ENCODE measurements around the gene CD59. TPM values are rescaled to one million over a fixed set of nuclear protein-coding genes. Genes with fewer than 3 reads are reported as not detected.
"Not testable (repeated sequence)": the region's sequence is repeated elsewhere in the genome, so short reads cannot be mapped to it uniquely, and the experiment has no call there.

Gene CD59
- total RNA-seq, 1 donor: 1,509 TPM

DNA sequence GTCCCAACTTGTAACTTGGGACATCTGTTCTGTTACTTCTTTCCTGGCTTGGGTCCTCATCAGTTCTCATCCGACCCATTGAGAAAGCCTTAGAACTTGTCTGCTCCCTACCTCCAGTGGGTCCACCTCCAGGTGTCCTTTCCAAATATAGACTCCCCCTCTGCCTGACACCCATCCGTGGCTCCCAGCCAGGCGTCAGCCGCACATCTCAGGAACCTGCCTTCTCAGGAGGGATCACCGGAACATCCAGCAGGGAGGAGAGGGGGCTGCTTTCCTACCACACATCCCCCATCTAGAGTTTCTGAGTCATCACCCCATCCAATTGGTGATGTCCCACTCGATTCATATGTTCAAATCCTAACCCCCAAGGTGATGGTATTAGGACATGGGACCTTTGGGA lies 72.1 kb downstream of the CD59 start:
- TF ChIP-seq, protein P1, sequence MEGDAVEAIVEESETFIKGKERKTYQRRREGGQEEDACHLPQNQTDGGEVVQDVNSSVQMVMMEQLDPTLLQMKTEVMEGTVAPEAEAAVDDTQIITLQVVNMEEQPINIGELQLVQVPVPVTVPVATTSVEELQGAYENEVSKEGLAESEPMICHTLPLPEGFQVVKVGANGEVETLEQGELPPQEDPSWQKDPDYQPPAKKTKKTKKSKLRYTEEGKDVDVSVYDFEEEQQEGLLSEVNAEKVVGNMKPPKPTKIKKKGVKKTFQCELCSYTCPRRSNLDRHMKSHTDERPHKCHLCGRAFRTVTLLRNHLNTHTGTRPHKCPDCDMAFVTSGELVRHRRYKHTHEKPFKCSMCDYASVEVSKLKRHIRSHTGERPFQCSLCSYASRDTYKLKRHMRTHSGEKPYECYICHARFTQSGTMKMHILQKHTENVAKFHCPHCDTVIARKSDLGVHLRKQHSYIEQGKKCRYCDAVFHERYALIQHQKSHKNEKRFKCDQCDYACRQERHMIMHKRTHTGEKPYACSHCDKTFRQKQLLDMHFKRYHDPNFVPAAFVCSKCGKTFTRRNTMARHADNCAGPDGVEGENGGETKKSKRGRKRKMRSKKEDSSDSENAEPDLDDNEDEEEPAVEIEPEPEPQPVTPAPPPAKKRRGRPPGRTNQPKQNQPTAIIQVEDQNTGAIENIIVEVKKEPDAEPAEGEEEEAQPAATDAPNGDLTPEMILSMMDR (IDR thresholded peaks at IDR 0.05; ENCODE audit: insufficient read depth, low read length): no peak
- H3K4me3 ChIP-seq (ENCODE audit: low read depth, low read length): no peak overlapping the region
- DNase-seq (ENCODE audit: low read depth): no peak

DNA sequence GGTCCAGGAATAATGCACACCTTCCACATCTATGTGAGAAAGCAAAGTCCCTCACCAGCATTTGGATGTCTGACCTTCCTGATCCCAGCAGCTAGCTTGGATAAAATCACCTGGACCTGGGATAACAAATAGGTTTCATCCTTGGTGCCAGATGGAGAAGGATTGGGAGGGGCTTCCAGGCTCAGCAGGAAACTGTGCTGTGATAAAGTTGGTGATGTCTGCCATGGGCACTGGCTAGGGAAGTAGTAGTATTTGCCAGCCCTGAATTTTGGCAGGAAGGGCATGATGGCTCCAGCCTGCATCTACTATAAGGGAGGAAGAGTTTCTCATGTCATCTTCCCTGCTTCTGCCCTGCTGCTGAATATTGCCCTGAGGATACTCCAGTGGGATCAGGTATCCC lies 73.1 kb downstream of the CD59 start:
- H3K4me3 ChIP-seq (ENCODE audit: low read depth, low read length): no peak overlapping the region
- TF ChIP-seq, protein P1 (IDR thresholded peaks at IDR 0.05; ENCODE audit: insufficient read depth, low read length): no peak
- no peak for DNase-seq (ENCODE audit: low read depth)

DNA sequence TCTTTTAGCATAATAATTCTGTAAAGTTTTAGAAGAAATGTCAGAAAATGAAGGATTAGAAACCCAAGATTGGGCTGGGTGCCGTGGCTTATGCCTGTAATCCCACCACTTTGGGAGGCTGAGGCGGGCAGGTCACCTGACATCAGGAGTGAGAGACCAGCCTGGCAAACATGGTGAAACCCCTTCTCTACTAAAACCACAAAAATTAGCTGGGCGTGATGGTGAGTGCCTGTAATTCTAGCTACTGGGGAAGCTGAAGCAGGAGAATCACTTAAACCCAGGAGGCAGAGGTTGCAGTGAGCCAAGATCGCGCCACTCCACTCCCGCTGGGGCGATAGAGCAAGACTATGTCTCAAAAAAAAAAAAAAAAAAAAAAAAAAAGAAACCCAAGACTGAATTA lies 74.7 kb downstream of the CD59 start:
- DNase-seq (ENCODE audit: low read depth); H3K4me3 ChIP-seq (ENCODE audit: low read depth, low read length): not testable (repeated sequence)

DNA sequence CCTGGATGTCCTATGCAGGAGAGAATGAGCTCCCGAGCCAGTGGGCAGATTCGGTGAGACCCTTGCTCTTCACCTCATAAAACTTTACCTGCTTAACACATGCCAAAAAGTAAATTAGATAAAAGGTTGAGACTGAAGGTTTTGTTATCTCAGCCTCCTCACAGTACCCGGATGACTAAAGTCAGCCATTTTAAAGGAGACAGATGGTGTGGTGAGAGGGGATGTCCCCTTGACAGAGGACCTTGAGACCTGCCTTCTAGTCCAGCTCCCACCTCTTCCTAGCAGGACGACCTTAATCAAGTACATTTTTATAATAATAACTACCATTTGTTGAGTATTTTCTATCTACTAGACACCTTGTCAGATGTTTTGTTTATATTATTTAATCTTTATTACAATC lies 75.3 kb downstream of the CD59 start:
- TF ChIP-seq, protein P1 (IDR thresholded peaks at IDR 0.05; ENCODE audit: insufficient read depth, low read length): no peak
- no peak overlapping the region for H3K4me3 ChIP-seq (ENCODE audit: low read depth, low read length)
- DNase-seq (ENCODE audit: low read depth): no peak

DNA sequence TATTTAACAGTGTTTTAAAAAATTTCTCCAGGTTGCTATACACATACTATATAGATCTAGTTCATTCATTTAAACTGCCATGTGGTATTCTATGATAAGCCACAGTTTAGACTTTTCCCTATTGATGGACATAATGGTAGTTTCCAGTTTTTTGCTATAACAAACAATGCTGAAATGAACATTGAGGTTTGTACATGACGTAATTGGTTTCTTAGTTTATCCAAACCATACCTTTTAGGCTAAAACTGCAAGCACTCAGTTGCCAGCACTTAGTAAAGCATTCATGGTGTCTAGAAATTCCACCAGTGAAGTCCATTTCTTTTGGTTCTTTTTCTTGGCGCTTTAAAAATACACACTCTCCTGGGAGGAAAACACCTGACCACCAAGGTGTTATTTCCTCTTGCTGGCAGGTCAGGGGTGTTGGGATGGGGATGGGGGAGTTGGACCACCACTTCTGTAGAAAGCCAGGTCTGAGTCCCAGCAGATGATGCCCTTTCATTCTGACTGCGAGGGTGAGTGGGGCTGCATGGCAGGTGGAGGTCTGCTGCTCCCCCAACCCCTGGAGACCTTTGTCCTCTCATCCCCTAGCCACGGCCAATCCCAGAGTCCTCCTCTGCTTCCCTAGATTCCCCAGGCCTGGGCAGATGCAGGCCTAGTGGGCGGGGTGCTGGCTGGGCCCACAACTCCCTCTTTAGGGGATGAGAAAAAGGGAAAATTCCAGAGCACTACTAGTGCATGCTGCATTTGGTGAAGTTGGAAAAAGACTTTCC lies 76.7 kb downstream of the CD59 start:
- H3K4me3 ChIP-seq (ENCODE audit: low read depth, low read length): no peak overlapping the region

DNA sequence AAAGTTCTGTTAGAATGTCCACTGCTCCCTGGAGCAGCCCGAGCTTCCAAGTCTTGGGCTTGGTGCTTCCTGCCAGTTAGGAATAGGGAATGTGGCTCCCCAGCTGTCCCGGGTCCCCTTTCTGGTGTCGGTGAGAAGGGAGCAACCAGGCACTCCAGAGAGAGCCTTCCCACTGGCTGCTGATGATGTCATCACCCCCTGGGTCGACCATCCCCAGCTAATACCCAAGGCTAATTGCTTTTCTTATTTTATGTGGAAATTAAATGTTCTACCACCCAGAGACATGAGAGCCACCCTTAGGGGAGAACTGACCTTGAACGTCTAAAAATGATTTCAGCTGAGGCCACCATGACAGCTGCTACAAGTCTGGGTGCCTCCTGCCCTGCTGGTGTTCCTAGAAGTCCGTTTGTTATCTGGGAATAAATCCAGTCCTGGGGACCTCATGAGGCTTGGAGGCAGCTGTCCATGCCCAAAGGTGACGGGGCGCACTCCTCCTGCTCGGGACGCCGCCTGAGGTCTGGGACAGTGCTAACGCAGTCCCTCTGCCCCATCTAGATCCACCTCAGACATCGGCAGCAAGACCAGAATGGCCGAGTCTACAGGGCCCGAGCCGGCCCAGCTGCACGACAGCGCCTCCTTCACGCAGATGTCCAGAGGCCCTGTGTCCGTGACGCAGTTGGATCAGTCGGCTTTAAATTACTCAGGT lies 77.9 kb downstream of the CD59 start:
- no peak overlapping the region for H3K4me3 ChIP-seq (ENCODE audit: low read depth, low read length)
- no peak for DNase-seq (ENCODE audit: low read depth)
- TF ChIP-seq, protein P1 (IDR thresholded peaks at IDR 0.05; ENCODE audit: insufficient read depth, low read length): no peak

More for the DNA sequence above, 76.7 kb downstream of the CD59 start:
- no peak for DNase-seq (ENCODE audit: low read depth)
- TF ChIP-seq, protein P1 (IDR thresholded peaks at IDR 0.05; ENCODE audit: insufficient read depth, low read length): no peak

DNA sequence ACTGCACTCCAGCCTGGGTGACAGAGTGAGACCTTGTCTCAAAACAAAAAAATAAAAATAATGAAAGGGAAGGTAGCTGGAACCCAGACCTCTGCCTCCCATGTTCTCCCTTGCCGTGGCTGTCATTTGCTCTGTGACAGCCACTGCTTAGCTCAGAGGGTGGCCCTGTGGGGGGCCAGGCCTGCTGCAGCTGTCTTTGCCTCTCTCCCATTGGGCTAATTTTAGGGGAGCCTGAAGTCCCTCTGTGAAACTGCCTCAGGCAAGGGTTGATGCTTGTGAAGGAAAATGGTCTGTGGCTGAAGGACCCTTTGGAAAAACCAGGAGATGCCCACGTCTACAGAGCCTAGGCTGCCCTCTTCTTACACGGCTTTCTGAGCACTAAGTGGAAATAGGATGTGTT lies 78.5 kb downstream of the CD59 start:
- DNase-seq (ENCODE audit: low read depth): no peak
- TF ChIP-seq, protein P1 (IDR thresholded peaks at IDR 0.05; ENCODE audit: insufficient read depth, low read length): no peak
- no peak overlapping the region for H3K4me3 ChIP-seq (ENCODE audit: low read depth, low read length)
